PC-3 (cell line): Measurements from ENCODE around the gene LITAF. TPM values are rescaled to one million over a fixed set of nuclear protein-coding genes. Genes with fewer than 3 reads are reported as not detected.

Experiments
- ATAC-seq: fragments of 200-7000 bp; cut with Tn5 transposase; 2 replicates; pipeline ENCODE4 v1.9.1; 2020; ENCODE audit warnings: mild to moderate bottlenecking, moderate library complexity
- BruUV-seq: library from RNA; stranded (reverse); fragments of 400-500 nt; replicated peaks from 2 replicates; lab custom pipeline; 2021; lab: Mats Ljungman, UMichigan
- CTCF ChIA-PET: fragments of 300-600 bp; sonication (Branson Sonifier 250); formaldehyde crosslinking; loops from one replicate; lab custom pipeline; 2022; ENCODE audit warnings: antibody characterized with exemption; lab: Charles Lee
- POLR2A ChIA-PET: fragments of 300-600 bp; sonication (Branson Sonifier 250); formaldehyde crosslinking; loops from one replicate; lab custom pipeline; 2022; ENCODE audit warnings: antibody characterized with exemption; ENCODE audit not compliant: unreplicated experiment; lab: Charles Lee
- DNase-seq: peaks from one replicate; pipeline ENCODE4 v3.0.0-alpha.2; 2015
- H2AFZ ChIP-seq: fragments of 300-600 bp; sonication (generic); 2 replicates; pipeline ENCODE4 v1.6.0; 2016; ENCODE audit warnings: antibody characterized with exemption, low read length
- H3F3A ChIP-seq: fragments of 300-600 bp; sonication (generic); one replicate; pipeline ENCODE4 v1.6.0; 2017; ENCODE audit warnings: antibody characterized with exemption, low read length, control low read depth, mild to moderate bottlenecking; ENCODE audit not compliant: unreplicated experiment
- H3K27ac ChIP-seq: fragments of 300-600 bp; sonication (generic); 2 replicates; pipeline ENCODE4 v1.5.1; 2016; ENCODE audit warnings: mild to moderate bottlenecking, low read length
- H3K27me3 ChIP-seq: fragments of 300-600 bp; sonication (generic); 2 replicates; pipeline ENCODE4 v1.6.1; 2016; ENCODE audit warnings: low read length, mixed read lengths
- H3K36me3 ChIP-seq: fragments of 300-600 bp; sonication (generic); 2 replicates; pipeline ENCODE4 v1.6.1; 2016; ENCODE audit warnings: low read depth, mixed run types, low read length, mixed read lengths
- H3K4me1 ChIP-seq: fragments of 300-600 bp; sonication (generic); 2 replicates; pipeline ENCODE4 v1.5.1; 2016; ENCODE audit warnings: low read length; ENCODE audit not compliant: insufficient read depth
- H3K4me2 ChIP-seq: fragments of 300-600 bp; sonication (generic); 2 replicates; pipeline ENCODE4 v1.6.0; 2016; ENCODE audit warnings: low read length
- H3K4me3 ChIP-seq: fragments of 300-600 bp; sonication (generic); 2 replicates; pipeline ENCODE4 v1.5.1; 2016; ENCODE audit warnings: mild to moderate bottlenecking, low read length, mixed read lengths
- H3K79me2 ChIP-seq: fragments of 300-600 bp; sonication (generic); 2 replicates; pipeline ENCODE4 v1.6.1; 2017; ENCODE audit warnings: low read length, mixed read lengths
- H3K9ac ChIP-seq: fragments of 300-600 bp; sonication (generic); 2 replicates; pipeline ENCODE4 v1.6.0; 2016; ENCODE audit warnings: mild to moderate bottlenecking, low read length
- H3K9me2 ChIP-seq: fragments of 300-600 bp; sonication (generic); replicated peaks from 2 replicates; pipeline ENCODE4 v1.6.1; 2016; ENCODE audit warnings: mixed run types, low read length, mixed read lengths
- H3K9me3 ChIP-seq: fragments of 300-600 bp; sonication (generic); 2 replicates; pipeline ENCODE4 v1.6.1; 2016; ENCODE audit warnings: low read length, mixed read lengths
- H4K20me1 ChIP-seq: fragments of 300-600 bp; sonication (generic); 2 replicates; pipeline ENCODE4 v1.6.1; 2016; ENCODE audit warnings: low read length, mixed read lengths
- EZH2 ChIP-seq: fragments of 300-600 bp; sonication (generic); IDR thresholded peaks from one replicate; pipeline ENCODE4 v1.6.1; 2017; ENCODE audit warnings: antibody characterized with exemption, mild to moderate bottlenecking, low read length; ENCODE audit not compliant: unreplicated experiment
- EZH2phosphoT487 ChIP-seq: fragments of 300-600 bp; sonication (generic); IDR thresholded peaks from 2 replicates; pipeline ENCODE4 v1.6.1; 2018; ENCODE audit warnings: mild to moderate bottlenecking, antibody characterized with exemption, low read length, borderline replicate concordance
- intact Hi-C: fragments of 100-400 bp; cut with micrococcal nuclease; formaldehyde crosslinking; loops from 2 replicates; pipeline ENCODE4 v1.9.0; 2023
- total RNA-seq: library from RNA; depleted of rRNA; stranded (reverse); fragments of >200 nt; gene quantifications from 2 replicates; pipeline ENCODE4 v1.2.3, GENCODE V29; 2014
- TF ChIP-seq, protein P1 (sequence below): fragments of 300-600 bp; sonication (generic); conservative IDR thresholded peaks from 2 replicates; pipeline ENCODE4 v1.5.1; 2017; ENCODE audit warnings: antibody characterized with exemption, low read depth, mild to moderate bottlenecking, low read length

LITAF gene
- total RNA-seq, 1 experiment from 2014 or later, result 13.1 TPM

DNA sequence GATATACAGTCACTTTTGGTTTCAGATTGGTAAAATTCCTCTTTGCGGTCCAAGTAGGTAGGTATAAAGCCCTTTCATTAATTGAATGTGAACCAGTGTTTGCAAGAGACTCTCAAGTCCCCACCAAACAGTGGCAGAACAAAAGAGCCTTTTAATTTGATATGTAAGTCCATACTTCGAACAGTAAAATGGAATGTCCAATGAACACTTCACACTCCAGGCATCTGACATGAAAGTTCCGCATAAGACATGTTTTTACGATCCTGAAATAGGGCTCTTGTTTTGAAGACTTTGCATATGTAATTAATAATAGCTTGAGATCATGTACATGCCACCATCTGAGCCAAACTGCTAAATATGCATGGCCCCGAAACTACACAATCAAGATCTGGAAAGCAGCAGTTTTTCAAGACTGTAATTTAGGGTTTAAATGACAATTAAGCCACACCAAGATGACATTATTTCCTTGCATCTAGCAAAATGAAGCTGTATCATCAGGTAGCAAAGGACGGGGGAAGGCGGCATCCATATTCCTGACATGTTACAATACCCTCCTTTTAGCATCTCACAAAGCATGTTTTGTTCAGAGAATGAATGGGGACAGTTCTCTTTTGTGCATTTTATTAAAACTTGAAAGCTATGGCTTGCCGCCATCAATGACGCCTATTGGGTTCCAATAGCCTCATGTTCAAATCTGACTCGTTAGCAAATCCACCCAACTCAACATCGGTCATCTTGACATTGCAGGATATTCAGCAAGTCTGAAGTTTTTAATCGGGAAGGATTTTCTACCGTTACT, 39.4 kb downstream of the LITAF start:
- no TSS peak for BruUV-seq
- Histone ChIP-seq H3K27ac (no peak overlapping the region), H3K4me2 (no peak overlapping the region), H3K9me2 (no peaks in the 10 kb centered on the region), H3K27me3 (no peaks in the 10 kb centered on the region), H3K9me3 (no peaks in the 10 kb centered on the region), H3K4me3 (no peak overlapping the region), H4K20me1 (no peaks in the 10 kb centered on the region), H3K79me2 (no peaks in the 10 kb centered on the region), H3K36me3 (no peaks in the 10 kb centered on the region), H3K9ac (no peak overlapping the region), H2AFZ (no peak overlapping the region), H3F3A (no peaks in the 10 kb centered on the region), H3K4me1 (no peaks in the 10 kb centered on the region)
- ATAC-seq (no peak), DNase-seq (no peak)
- ChIA-PET CTCF (interaction anchor here (0.5 kb wide), 1 partner anchor 10 kb away, joined by 6 read pairs; no protein-coding TSS in a partner anchor), POLR2A (no interaction called here)
- intact Hi-C loops, result no loop called here
- TF ChIP-seq EZH2phosphoT487 (no peak), EZH2 (no peak)
- TF ChIP-seq, protein P1, sequence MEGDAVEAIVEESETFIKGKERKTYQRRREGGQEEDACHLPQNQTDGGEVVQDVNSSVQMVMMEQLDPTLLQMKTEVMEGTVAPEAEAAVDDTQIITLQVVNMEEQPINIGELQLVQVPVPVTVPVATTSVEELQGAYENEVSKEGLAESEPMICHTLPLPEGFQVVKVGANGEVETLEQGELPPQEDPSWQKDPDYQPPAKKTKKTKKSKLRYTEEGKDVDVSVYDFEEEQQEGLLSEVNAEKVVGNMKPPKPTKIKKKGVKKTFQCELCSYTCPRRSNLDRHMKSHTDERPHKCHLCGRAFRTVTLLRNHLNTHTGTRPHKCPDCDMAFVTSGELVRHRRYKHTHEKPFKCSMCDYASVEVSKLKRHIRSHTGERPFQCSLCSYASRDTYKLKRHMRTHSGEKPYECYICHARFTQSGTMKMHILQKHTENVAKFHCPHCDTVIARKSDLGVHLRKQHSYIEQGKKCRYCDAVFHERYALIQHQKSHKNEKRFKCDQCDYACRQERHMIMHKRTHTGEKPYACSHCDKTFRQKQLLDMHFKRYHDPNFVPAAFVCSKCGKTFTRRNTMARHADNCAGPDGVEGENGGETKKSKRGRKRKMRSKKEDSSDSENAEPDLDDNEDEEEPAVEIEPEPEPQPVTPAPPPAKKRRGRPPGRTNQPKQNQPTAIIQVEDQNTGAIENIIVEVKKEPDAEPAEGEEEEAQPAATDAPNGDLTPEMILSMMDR, result no peak

DNA sequence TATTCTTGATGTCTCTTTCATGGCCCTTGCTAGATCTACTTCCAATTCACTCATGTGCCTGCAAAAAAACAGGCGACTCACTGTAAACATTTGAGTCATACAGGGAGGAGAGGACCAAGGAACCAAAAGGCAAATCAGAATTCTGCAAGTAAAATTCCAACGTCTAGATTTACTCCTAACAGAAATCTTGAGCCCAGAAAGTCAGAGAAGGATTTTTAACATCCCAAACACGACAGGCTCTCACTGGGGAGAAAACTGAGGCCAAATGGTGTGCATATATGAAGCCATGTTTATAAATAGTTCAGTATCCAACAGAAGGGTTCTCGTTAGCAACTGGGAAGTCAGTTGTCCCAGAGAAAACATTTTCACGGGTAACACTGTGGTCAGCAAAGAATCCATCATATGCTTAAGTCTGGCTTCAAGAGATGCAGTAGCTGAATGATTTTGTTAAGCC, 40.1 kb downstream of the LITAF start:
- no peaks in the 10 kb centered on the region for H3K4me1 ChIP-seq
- DNase-seq (peak; percentile 17), ATAC-seq (peak; percentile 43; the same call in 1 of the 2 replicates)
- H3K9ac ChIP-seq, result no peak overlapping the region
- no peaks in the 10 kb centered on the region for H3K27me3 ChIP-seq
- BruUV-seq, result no TSS peak
- H3K79me2 ChIP-seq, result no peaks in the 10 kb centered on the region
- H3K36me3 ChIP-seq, result no peaks in the 10 kb centered on the region
- no peaks in the 10 kb centered on the region for H3K9me2 ChIP-seq
- no peak overlapping the region for H2AFZ ChIP-seq
- H3F3A ChIP-seq, result no peaks in the 10 kb centered on the region
- no peaks in the 10 kb centered on the region for H4K20me1 ChIP-seq
- TF ChIP-seq EZH2phosphoT487, result no peak
- no peak for TF ChIP-seq EZH2
- TF ChIP-seq, protein P1, result no peak
- ChIA-PET POLR2A (interaction anchor here (0.6 kb wide), 1 partner anchor 17 kb away, joined by 7 read pairs; no protein-coding TSS in a partner anchor), CTCF (no interaction called here)
- intact Hi-C loops, result no loop called here
- no peak overlapping the region for H3K27ac ChIP-seq
- H3K4me2 ChIP-seq, result no peak overlapping the region
- no peak overlapping the region for H3K4me3 ChIP-seq
- H3K9me3 ChIP-seq, result no peaks in the 10 kb centered on the region
